Measurements from ENCODE around the gene GPX4.

GPX4 gene, protein sequence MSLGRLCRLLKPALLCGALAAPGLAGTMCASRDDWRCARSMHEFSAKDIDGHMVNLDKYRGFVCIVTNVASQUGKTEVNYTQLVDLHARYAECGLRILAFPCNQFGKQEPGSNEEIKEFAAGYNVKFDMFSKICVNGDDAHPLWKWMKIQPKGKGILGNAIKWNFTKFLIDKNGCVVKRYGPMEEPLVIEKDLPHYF

DNA sequence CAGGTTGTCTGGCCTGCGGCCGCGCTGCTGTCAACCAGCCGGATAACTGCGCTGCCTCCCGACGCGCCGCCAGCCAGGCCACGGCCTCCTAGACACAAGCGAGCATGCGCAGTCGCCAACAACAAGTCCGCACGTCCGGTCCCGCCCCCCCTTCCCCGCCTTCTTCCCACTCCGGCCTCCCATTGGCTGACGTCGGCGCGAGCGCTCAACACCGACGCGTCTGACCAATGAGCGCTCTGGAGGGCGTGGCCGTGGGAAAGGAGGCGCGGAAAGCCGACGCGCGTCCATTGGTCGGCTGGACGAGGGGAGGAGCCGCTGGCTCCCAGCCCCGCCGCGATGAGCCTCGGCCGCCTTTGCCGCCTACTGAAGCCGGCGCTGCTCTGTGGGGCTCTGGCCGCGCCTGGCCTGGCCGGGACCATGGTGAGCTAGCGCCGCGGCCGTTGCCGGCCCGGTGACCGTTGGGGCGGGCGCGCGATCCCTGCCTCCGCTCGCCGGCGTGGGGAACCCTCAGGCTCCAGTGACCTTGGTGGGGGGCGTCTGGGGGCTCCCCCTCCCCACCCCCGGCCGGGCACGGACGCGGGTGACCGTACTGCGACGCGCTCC is at the start of gene GPX4:
GPX4 (plus strand) TSS at position 287 of the 603 bp plus-strand sequence; CDS start at position 337, 50 bp downstream.
- DNase-seq, result peak; percentile 98

DNA sequence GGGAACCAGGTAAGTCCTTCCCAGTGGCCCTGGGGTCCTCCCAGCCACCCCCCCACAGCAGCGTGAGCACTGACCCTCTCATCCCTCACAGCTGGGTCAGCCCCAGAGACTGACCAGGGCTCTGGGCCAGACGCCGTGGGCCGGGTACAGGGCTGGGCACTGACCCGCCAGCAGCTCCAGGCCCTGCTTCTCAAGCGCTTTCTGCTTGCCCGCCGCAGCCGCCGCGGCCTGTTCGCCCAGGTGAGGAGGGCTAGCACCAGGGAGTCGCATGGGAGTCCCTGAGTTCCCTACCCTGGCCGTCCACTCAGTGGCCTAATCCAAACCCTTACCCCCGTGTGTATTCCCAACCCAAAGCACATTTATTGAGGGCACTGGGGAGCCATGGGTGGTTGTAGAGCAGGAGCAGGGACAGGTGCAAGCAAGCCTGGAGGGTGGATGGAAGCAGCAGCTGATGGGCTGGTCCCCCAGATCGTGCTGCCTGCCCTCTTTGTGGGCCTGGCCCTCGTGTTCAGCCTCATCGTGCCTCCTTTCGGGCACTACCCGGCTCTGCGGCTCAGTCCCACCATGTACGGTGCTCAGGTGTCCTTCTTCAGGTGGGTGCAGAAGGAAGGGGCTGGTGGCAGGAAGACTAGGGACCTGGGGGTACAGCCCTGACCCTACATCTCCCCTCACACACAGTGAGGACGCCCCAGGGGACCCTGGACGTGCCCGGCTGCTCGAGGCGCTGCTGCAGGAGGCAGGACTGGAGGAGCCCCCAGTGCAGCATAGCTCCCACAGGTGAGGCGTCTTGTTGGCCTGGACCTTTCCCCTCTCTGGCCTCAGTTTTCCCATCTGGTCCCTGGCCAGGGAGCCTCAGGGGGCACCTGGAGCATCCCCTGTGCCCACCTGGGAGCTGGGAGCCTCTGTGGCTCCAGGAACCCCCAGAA is 49.4 kb upstream of the GPX4 start:
- DNase-seq, result no peak

DNA sequence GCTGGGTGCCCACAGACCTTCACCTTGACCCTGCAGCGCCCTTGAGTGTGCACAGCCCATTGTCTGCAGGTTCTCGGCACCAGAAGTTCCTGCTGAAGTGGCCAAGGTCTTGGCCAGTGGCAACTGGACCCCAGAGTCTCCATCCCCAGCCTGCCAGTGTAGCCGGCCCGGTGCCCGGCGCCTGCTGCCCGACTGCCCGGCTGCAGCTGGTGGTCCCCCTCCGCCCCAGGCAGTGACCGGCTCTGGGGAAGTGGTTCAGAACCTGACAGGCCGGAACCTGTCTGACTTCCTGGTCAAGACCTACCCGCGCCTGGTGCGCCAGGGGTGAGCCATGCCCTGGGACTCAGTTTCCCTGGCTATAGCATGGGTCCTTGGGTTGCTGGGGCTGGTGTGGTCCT is 48.8 kb upstream of the GPX4 start:
- DNase-seq, result no peak

DNA sequence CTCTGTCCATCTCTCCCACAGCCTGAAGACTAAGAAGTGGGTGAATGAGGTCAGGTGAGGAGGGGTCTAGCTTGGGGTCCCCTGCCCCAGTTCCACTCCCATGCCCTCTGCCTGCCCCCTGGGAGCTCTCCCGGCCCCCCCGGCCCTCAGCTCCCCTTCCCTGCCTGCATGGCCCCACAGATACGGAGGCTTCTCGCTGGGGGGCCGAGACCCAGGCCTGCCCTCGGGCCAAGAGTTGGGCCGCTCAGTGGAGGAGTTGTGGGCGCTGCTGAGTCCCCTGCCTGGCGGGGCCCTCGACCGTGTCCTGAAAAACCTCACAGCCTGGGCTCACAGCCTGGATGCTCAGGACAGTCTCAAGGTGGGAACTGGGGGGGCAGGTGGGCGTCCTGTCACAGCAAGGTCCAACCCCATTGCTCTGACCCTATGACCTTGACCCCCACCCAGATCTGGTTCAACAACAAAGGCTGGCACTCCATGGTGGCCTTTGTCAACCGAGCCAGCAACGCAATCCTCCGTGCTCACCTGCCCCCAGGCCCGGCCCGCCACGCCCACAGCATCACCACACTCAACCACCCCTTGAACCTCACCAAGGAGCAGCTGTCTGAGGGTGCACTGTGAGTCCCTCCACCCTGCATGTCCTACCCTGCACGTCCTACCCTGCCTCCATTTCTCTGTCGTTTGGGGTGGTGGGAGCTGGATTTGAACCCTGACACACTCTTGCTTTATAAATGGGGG is 47.7 kb upstream of the GPX4 start:
- no peak for DNase-seq

DNA sequence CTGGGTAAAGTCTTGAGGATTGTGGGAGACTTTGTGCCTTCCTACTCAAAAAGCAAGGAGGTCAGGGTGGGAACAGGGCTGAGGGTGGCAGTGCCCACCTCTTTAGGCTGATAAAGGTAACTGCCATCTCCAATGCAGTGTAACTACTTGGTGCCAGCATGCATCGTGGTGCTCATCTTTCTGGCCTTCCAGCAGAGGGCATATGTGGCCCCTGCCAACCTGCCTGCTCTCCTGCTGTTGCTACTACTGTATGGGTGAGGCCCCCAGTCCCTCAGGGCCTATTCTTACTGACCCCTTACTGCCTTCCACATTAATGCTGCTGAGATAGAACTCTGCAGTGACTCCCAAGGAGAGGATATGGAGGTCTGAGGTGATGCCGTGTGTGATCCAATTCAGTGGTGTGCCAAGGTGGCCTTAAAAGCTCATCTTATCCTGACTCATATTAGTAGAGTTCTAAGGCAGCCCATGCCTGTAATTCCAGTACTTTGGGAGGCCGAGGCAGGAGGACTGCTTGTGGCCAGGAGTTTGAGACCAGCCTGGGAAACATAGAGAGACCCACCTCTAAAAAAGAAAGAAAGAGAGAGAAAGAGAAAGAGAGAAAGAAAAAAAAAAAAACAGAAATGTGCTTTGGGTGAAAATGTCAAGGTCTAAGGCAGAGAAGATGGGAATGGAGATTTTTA is 46.5 kb upstream of the GPX4 start:
- DNase-seq, result peak; percentile 52

DNA sequence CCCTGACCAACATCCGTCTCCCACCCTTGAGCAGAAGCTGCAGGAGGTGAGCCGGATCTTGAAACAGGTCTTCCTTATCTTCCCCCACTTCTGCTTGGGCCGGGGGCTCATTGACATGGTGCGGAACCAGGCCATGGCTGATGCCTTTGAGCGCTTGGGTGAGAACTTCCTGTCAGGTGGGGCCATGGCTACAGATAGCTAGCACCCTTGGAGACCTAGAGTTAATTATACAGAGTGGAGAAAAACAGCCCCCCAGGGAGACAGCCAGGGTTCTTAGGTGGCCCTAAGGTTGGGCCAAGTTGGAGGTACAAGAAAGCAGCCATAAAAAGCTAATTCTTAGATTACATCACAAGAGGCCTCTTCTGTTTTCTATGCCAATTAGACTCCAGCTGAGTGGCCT is 45.7 kb upstream of the GPX4 start:
- DNase-seq, result no peak

DNA sequence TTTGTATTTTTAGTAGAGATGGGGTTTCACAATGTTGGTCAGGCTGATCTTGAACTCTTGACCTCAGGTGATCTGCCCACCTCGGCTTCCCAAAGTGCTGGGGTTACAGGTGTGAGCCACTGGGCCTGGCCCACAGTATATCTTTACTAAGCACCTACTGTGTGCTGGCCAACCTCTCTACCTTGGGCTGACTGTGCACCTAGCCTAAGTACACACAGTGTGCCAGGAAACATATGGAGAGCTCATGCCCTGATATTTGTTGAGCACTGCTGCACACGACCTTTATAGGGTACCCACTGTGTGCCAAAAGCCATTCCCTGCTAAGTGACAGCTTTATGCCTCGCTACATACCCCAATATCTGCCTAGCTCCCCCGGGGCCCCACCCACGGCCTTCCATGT is 43.1 kb upstream of the GPX4 start:
- no peak for DNase-seq

DNA sequence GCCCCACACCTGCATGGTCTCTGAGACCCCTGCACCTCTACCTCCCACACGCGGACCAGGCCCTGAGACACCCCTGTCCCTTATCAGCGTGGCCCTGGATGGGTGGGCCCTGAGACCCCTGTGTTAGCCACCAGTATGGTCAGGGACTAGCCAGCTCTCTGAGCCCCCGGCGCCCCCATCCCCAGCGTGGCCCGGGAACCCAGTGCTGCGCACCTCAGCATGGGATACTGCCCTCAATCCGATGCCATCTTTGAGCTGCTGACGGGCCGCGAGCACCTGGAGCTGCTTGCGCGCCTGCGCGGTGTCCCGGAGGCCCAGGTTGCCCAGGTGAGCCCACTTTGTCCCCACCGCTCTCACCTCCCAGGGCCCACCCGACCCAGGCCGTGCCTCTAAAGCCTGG is 41.8 kb upstream of the GPX4 start:
- DNase-seq, result no peak

DNA sequence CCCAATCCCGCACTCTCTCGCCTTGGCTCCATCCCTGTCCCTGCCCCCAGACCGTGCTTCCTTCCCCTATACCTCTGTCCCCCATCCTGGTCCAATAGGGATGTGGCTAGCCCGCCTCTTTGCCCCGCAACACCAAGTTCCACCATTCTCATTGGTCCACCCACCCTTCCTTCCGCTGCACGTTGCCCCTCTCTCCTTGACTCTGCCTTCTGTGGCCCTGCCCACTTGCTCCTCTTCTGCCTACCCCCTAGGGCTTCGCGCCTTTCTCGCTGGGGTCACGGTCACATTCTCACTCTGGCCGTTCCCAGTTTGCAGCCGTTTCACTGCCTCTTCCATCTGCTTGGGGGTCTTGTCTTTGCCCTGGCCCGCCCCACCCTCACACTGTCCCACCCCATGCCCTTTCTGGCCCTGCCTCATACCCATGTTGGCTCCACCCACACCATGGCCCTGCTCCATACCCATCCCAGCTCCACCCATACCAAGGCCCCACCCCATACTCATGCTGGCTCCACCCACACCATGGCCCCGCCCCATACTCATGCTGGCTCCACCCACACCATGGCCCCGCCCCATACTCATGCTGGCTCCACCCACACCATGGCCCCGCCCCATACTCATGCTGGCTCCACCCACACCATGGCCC is 41.3 kb upstream of the GPX4 start:
- DNase-seq, result peak; percentile 44

DNA sequence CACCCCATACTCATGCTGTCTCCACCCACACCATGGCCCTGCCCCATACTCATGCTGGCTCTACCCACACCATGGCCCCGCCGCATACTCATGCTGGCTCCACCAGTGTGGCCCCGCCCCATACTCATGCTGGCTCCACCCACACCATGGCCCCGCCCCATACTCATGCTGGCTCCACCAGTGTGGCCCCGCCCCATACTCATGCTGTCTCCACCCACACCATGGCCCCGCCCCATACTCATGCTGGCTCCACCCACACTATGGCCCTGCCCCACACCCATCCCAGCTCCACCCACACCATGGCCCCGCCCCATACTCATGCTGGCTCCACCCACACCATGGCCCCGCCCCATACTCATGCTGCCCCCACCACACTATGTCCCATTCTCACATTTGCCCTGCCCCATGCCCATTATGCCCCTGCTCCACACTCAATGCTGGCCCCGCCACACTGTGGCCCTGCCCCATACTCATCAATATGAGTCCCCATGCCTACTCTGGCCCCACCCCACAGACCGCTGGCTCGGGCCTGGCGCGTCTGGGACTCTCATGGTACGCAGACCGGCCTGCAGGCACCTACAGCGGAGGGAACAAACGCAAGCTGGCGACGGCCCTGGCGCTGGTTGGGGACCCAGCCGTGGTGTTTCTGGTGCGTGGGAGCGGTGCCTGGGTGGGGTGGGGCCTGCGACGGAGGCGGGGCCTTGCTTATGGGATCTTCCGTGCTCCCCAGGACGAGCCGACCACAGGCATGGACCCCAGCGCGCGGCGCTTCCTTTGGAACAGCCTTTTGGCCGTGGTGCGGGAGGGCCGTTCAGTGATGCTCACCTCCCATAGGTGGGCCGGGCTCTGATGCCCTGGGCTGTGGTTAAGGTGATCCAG is 40.5 kb upstream of the GPX4 start:
- DNase-seq, result peak; percentile 56

DNA sequence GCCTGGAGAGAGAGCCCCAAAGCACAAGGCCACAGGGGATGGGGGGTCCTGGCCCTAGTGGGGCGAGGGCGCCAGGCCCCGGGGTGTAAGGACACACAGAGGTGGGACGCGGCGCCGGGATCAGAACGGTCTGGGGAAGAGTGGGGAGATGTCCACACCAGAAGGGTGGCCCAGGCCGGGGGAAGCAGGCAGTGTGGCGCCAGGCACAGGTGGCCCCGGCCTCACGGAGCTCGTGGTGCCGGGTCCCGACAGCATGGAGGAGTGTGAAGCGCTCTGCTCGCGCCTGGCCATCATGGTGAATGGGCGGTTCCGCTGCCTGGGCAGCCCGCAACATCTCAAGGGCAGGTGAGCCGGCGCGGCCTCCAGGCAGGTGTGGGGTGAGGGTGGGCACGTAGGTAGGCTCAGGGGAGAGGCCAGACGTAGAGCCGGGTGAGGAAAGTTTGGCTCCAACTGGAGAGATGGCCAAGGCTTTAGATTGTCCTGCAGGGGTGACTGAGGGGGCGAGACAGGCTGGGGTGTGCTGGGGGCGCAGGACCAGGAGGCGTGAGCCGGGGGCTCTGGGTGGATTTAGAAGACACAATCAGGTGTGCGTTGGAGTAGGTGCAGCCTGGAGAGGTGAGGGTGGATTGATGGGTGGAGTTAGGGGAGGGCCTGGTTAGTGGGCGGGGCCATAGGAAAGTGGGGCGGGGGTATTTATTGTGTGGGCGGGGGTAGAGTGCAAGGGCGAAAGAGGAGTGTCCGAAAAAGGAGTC is 39.7 kb upstream of the GPX4 start:
- no peak for DNase-seq

DNA sequence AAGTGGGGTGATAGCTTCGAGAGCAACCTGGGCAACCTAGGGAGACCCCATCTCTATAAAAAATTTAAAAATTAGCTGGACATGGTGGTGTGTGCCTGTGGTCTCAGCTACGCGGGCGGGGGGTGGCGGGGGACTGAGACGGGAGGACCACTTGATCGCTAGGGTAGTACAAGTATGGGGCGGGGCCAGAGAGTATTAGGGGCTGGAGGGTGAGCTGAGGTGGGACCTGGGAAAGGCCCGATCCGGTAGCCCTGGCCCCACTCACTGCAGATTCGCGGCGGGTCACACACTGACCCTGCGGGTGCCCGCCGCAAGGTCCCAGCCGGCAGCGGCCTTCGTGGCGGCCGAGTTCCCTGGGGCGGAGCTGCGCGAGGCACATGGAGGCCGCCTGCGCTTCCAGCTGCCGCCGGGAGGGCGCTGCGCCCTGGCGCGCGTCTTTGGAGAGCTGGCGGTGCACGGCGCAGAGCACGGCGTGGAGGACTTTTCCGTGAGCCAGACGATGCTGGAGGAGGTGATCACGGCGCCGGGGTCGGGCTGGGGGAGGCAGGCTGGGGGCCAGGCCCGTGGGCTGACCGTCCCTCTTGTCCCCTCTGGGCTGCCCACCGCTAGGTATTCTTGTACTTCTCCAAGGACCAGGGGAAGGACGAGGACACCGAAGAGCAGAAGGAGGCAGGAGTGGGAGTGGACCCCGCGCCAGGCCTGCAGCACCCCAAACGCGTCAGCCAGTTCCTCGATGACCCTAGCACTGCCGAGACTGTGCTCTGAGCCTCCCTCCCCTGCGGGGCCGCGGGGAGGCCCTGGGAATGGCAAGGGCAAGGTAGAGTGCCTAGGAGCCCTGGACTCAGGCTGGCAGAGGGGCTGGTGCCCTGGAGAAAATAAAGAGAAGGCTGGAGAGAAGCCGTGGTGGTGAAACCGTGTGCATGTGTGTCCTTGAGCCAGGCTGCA is 38.9 kb upstream of the GPX4 start:
- DNase-seq, result peak; percentile 75

DNA sequence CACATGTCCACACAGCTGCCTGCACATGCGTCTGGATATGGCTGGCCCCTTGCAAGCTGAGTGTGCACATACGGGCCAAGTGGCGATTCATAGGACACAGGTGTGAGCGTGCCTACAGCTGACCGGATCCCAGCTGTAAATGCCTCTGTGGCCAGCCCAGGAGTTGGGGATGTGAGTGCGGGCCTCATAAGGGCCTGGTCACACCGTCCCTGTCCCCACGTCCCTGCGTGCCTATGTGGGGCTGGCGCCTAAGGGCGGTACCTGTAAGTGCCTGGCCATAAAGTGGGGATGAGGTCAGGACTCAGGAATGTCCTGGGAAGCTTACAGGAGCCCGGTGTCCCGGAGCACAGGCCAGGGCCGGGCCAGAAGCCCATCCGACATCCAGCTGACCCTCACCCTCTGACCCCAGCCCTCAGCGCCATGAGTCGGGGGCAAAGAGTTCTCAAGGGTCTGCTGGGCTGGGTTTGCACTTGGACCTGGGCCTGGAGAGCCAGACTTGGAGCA is 38.1 kb upstream of the GPX4 start:
- no peak for DNase-seq

DNA sequence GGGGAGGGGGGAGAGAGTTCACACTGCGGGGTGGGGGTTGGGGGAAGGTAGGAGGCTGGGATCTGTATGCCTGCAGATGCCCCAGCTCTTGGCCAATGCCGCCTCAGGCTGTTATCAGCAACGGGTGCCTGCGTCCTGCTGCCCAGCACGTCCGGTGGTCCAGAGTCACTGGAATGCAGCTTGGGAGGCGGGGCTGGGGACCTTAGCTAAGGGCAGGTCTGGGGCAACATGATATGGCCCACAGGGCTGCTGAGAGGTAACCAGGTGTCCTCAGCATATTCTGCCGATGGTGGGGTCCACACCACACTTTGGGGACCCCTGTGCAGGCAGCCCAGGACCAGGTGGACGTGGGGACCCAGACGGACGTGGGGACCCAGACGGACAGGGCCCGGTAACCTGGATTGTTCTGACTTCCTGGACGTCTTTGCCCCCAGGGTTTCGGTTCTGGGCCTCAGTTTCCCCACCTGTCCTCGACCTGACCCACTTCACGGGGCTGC is 37.5 kb upstream of the GPX4 start:
- DNase-seq, result no peak

DNA sequence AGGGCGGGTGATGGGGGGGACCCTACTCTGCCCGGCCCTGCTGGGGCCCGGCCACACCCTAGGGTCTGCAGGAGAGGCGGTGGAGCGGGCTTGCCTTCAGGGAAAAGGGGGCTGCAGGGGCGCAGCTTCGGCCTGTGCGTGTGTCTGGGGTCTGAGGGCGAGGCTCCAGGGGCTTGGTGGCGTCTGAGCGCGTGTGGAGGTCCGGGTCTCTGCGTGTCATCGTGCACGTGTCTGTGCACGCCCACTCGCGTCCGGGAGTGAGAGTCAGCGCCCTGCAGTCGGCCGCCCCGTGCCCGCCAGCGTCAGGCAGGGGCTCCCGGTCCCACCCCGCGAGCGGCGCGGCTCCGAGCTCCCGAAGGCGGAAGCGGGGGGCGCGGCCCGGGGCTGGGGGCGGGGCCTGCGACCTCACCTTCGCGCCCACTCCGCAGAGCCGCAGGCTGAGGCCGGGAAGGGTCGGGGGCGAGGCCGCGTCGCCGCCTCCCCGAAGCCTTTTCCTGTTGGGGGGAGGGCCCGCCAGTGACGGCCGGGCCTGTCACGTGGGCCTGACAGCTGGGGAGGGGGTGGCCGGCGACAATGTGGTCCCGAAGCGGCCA is 37.0 kb upstream of the GPX4 start, which contains the start of gene ARHGAP45:
ARHGAP45 (plus strand) TSS at position 420 of the 593 bp plus-strand sequence. CDS start 239 bp downstream, outside the sequence.
- peak; percentile 77 for DNase-seq

DNA sequence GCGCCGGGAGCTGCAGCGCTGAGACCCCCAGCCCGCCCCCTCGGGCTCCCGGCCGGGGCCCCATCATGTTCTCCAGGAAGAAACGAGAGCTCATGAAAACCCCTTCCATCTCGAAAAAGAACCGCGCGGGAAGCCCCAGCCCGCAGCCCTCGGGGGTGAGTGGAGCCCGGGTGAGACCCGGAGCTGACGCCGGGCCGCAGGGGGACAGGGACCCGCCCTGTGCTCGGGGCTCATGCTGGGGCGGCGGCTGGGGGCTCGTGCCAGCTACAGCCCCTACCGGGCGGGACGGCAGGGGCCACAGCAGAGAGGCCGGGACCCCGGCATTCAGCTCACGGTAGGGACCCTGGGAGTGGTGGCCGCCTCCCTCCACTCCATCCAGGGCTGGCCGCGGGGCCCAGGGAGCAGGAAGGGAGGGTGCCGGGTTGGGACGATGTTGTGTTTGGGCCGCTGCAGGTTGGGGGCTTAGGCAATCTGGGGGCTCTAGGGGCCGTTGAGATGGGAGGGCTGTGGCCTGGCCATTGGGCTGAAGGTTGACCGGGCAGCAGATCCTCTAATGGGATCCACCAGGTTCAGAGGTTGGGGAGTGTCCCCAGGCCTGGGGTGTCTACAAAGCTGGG is 36.3 kb upstream of the GPX4 start:
- DNase-seq, result peak; percentile 68

Measured in stimulated activated CD4-positive, alpha-beta T cell treated with anti-CD3 and anti-CD28 coated beads, Interleukin-4, amount 100 ng/mL, for 24 hours (primary cell).